GM23338 (cell line): ENCODE data around the gene NPAS2. TPM values are rescaled to one million over a fixed set of nuclear protein-coding genes. Genes with fewer than 3 reads are reported as not detected.

ENCODE experiments used
- ATAC-seq: fragments of 200-7000 bp; cut with Tn5 transposase; 3 replicates; pipeline ENCODE4 v1.9.1; 2020
- DNase-seq: peaks from one replicate; pipeline ENCODE4 v3.0.0-alpha.2; 2015; ENCODE audit warnings: low spot score
- H2AFZ ChIP-seq: fragments of 200-600 bp; sonication (generic); 2 replicates; pipeline ENCODE4 v1.8.0; 2016; ENCODE audit warnings: antibody characterized with exemption, mild to moderate bottlenecking, moderate library complexity
- H3F3A ChIP-seq: fragments of 200-600 bp; sonication (generic); replicated peaks from 2 replicates; pipeline ENCODE4 v1.8.0; 2017; ENCODE audit warnings: antibody characterized with exemption, mixed run types, low read depth
- H3K27ac ChIP-seq: fragments of 200-600 bp; sonication (generic); 2 replicates; pipeline ENCODE4 v1.6.1; 2016; ENCODE audit warnings: low read depth
- H3K27me3 ChIP-seq: fragments of 200-600 bp; sonication (generic); 2 replicates; pipeline ENCODE4 v1.8.0; 2016; ENCODE audit warnings: mild to moderate bottlenecking, mixed run types, moderate library complexity; ENCODE audit not compliant: insufficient read depth
- H3K36me3 ChIP-seq: fragments of 200-600 bp; sonication (generic); 2 replicates; pipeline ENCODE4 v1.8.0; 2016; ENCODE audit warnings: mild to moderate bottlenecking; ENCODE audit not compliant: insufficient read depth
- H3K4me1 ChIP-seq: fragments of 200-600 bp; sonication (generic); 2 replicates; pipeline ENCODE4 v1.8.0; 2016; ENCODE audit warnings: mild to moderate bottlenecking, moderate library complexity; ENCODE audit not compliant: insufficient read depth
- H3K4me2 ChIP-seq: fragments of 200-600 bp; sonication (generic); 2 replicates; pipeline ENCODE4 v1.7.1; 2017; ENCODE audit warnings: mixed run types
- H3K4me3 ChIP-seq: fragments of 200-600 bp; sonication (generic); 2 replicates; pipeline ENCODE4 v1.6.1; 2016; ENCODE audit warnings: mixed run types
- H3K79me2 ChIP-seq: fragments of 200-600 bp; sonication (generic); replicated peaks from 2 replicates; pipeline ENCODE4 v1.8.0; 2017; ENCODE audit warnings: mild to moderate bottlenecking; ENCODE audit not compliant: insufficient read depth
- H3K9me2 ChIP-seq: fragments of 200-600 bp; sonication (generic); 2 replicates; pipeline ENCODE4 v1.8.0; 2017; ENCODE audit not compliant: insufficient read depth
- H4K20me1 ChIP-seq: fragments of 200-600 bp; sonication (generic); replicated peaks from 2 replicates; pipeline ENCODE4 v1.8.0; 2017; ENCODE audit warnings: mild to moderate bottlenecking; ENCODE audit not compliant: insufficient read depth
- H3K27ac Mint-ChIP-seq: 2 replicates; pipeline ENCODE4 v1.8.0; 2020; ENCODE audit warnings: inconsistent platforms, mild to moderate bottlenecking, moderate library complexity, mixed read lengths
- H3K27me3 Mint-ChIP-seq: 3 replicates; pipeline ENCODE4 v1.8.0; 2022; ENCODE audit warnings: low read depth, mild to moderate bottlenecking, moderate library complexity, mixed read lengths, inconsistent platforms; ENCODE audit not compliant: insufficient read depth, poor library complexity
- H3K36me3 Mint-ChIP-seq: 3 replicates; pipeline ENCODE4 v1.8.0; 2021; ENCODE audit warnings: low read depth, mild to moderate bottlenecking, inconsistent platforms, moderate library complexity, mixed read lengths
- H3K4me1 Mint-ChIP-seq: 3 replicates; pipeline ENCODE4 v1.8.0; 2020; ENCODE audit warnings: mild to moderate bottlenecking, inconsistent platforms, mixed read lengths
- H3K4me3 Mint-ChIP-seq: 3 replicates; pipeline ENCODE4 v1.8.0; 2021; ENCODE audit warnings: moderate library complexity, mild to moderate bottlenecking, inconsistent platforms, mixed read lengths
- H3K9me3 Mint-ChIP-seq: 3 replicates; pipeline ENCODE4 v1.8.0; 2020; ENCODE audit warnings: moderate library complexity, mild to moderate bottlenecking, inconsistent platforms, mixed read lengths
- CREB1 ChIP-seq: fragments of 250-450 bp; sonication (Bioruptor Pico); IDR thresholded peaks from 2 replicates; pipeline ENCODE4 v1.5.0; 2020; ENCODE audit warnings: low read depth, mild to moderate bottlenecking, moderate library complexity
- CTCF ChIP-seq, 2 experiments: fragments of 200-600 bp in 1 of 2; sonication (generic) in 1 of 2; conservative IDR thresholded peaks; 2 replicates each; pipeline versions ENCODE4 v1.5.1 to v1.6.1; 2016 to 2017; ENCODE audit warnings: antibody characterized with exemption in 2 of 2, low read depth in 2 of 2, mild to moderate bottlenecking in 2 of 2, moderate library complexity in 1 of 2
- EZH2 ChIP-seq: fragments of 200-600 bp; sonication (generic); IDR thresholded peaks from one replicate; pipeline ENCODE4 v1.8.0; 2017; ENCODE audit warnings: antibody characterized with exemption, mild to moderate bottlenecking, low read depth; ENCODE audit not compliant: unreplicated experiment
- EZH2phosphoT487 ChIP-seq: fragments of 200-600 bp; sonication (generic); IDR thresholded peaks from one replicate; pipeline ENCODE4 v1.8.1; 2018; ENCODE audit warnings: antibody characterized with exemption; ENCODE audit not compliant: unreplicated experiment
- JUNB ChIP-seq: IDR thresholded peaks from one replicate; pipeline ENCODE4 v1.6.1; 2016; ENCODE audit warnings: antibody characterized with exemption; ENCODE audit not compliant: unreplicated experiment
- NANOG ChIP-seq: IDR thresholded peaks from 2 replicates; pipeline ENCODE4 v1.6.1; 2016; ENCODE audit warnings: antibody characterized with exemption, borderline replicate concordance
- STAT1 ChIP-seq: IDR thresholded peaks from one replicate; pipeline ENCODE4 v1.6.1; 2016; ENCODE audit warnings: antibody characterized with exemption; ENCODE audit not compliant: unreplicated experiment
- ZNF114 ChIP-seq: fragments of 250-450 bp; sonication (Bioruptor Pico); IDR thresholded peaks from 2 replicates; pipeline ENCODE4 v1.5.0; 2020; ENCODE audit warnings: mild to moderate bottlenecking, moderate library complexity
- ZNF331 ChIP-seq: fragments of 250-450 bp; sonication (Bioruptor Pico); IDR thresholded peaks from 2 replicates; pipeline ENCODE4 v1.5.0; 2020; ENCODE audit warnings: low read depth, mild to moderate bottlenecking, moderate library complexity
- ZNF462 ChIP-seq: fragments of 250-450 bp; sonication (Bioruptor Pico); IDR thresholded peaks from 2 replicates; pipeline ENCODE4 v1.5.0; 2020; ENCODE audit warnings: mild to moderate bottlenecking, moderate library complexity
- polyA plus RNA-seq: library from polyadenylated mRNA; unstranded; fragments of >200 nt; fragmentation: Nextera tagmentation; extraction: Ambion mirVana; gene quantifications from 2 replicates; pipeline ENCODE4 v1.2.1, GENCODE V29; 2016
- total RNA-seq: library from RNA; depleted of rRNA; stranded (reverse); fragments of >200 nt; shearing (Covaris generic); gene quantifications from 2 replicates; pipeline ENCODE4 v1.2.3, GENCODE V29; 2014

NPAS2 gene
- total and polyA plus RNA-seq, 2 experiments from 2014 or later, result 0.56 to 1.1 TPM

DNA sequence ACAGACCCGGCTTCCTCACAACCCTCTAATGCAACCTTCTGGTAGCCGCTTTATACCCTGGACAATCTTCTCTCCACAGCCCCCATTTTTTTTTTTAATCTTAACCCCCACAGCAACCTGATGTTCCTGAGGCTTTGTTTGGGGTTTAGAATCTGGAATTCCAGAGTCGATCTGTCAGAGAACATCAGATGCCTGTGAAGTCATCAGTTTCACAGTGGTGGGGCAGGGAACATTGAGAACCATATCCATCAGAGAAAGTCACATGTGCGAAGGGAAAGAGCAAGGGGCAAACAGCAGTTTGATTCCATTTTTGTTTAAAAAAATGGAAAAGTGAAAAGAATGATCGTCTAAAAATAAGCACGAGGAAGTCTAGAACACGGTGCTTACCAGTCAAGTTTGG, 20.6 kb downstream of the NPAS2 start:
- no peak for ATAC-seq

More for the DNA sequence above, 20.6 kb downstream of the NPAS2 start:
- Histone ChIP-seq H3K79me2 (no peaks in the 10 kb centered on the region), H3K4me3 (no peak overlapping the region), H3K4me2 (no peak overlapping the region), H3K27ac (no peak overlapping the region), H3K4me1 (no peaks in the 10 kb centered on the region), H2AFZ (no peak overlapping the region), H3K36me3 (no peaks in the 10 kb centered on the region), H3K27me3 (no peaks in the 10 kb centered on the region), H3K9me2 (no peaks in the 10 kb centered on the region), H4K20me1 (no peaks in the 10 kb centered on the region), H3F3A (no peaks in the 10 kb centered on the region)
- TF ChIP-seq ZNF462 (CRISPR knock-in tag), result no peak
- TF ChIP-seq CREB1 (CRISPR knock-in tag), result no peak
- TF ChIP-seq NANOG, result no peak
- no peak for TF ChIP-seq ZNF114 (CRISPR knock-in tag)
- no peak for TF ChIP-seq EZH2
- no peak for TF ChIP-seq ZNF331
- no peak for TF ChIP-seq JUNB
- TF ChIP-seq EZH2phosphoT487, result no peak
- no peak for TF ChIP-seq STAT1
- TF ChIP-seq CTCF (conservative IDR thresholded peaks at IDR 0.05; ENCODE audit: low read depth in 2 of 2), result no peak
- Mint-ChIP-seq H3K4me1 (no peaks in the 10 kb centered on the region), H3K36me3 (no peaks in the 10 kb centered on the region), H3K27me3 (peaks cover 2% of the 10 kb centered on the region), H3K4me3 (no peak overlapping the region), H3K9me3 (peaks cover 2% of the 10 kb centered on the region; the same call in 1 of the 3 replicates), H3K27ac (no peak overlapping the region)
- no peak for DNase-seq
